22Rv1 (cell line): Measurements from ENCODE around the gene IRX2.

Source experiments
- ZFX ChIP-seq: fragments of 450-650 bp; IDR thresholded peaks from 2 replicates; pipeline ENCODE4 v1.6.1; 2017; ENCODE audit warnings: antibody characterized with exemption, borderline replicate concordance
- TF ChIP-seq, protein P1 (sequence below): fragments of 450-650 bp; IDR thresholded peaks from 2 replicates; pipeline ENCODE4 v1.5.1; 2017; ENCODE audit warnings: mild to moderate bottlenecking

DNA sequence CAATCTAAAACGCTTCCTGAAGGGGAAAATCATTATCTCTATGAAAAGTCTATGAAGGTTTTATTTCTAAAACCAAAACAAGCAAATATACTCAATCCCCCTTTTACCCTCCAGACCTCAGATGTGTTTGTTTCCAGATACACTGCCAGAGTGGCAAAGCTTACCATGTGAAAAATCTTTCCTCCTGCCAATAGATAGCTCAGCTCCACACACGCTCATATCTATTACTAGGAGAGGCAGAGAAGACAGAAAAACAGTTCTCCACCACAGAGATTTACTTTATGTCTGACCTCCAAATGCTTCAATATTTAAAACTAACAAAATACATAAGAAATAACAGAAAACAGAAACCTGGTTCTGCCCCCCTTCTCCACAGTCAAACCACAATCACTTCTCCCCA lies 7.0 kb downstream of the IRX2 start:
- TF ChIP-seq, protein P1, sequence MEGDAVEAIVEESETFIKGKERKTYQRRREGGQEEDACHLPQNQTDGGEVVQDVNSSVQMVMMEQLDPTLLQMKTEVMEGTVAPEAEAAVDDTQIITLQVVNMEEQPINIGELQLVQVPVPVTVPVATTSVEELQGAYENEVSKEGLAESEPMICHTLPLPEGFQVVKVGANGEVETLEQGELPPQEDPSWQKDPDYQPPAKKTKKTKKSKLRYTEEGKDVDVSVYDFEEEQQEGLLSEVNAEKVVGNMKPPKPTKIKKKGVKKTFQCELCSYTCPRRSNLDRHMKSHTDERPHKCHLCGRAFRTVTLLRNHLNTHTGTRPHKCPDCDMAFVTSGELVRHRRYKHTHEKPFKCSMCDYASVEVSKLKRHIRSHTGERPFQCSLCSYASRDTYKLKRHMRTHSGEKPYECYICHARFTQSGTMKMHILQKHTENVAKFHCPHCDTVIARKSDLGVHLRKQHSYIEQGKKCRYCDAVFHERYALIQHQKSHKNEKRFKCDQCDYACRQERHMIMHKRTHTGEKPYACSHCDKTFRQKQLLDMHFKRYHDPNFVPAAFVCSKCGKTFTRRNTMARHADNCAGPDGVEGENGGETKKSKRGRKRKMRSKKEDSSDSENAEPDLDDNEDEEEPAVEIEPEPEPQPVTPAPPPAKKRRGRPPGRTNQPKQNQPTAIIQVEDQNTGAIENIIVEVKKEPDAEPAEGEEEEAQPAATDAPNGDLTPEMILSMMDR: no peak
- TF ChIP-seq ZFX: no peak
